HCT116 (cell line): Measurements from ENCODE around the gene ROR2. TPM values are rescaled to one million over a fixed set of nuclear protein-coding genes. Genes with fewer than 3 reads are reported as not detected.

ENCODE experiments used
- ATAC-seq: fragments of 200-7000 bp; cut with Tn5 transposase; 2 replicates; pipeline ENCODE4 v1.9.1; 2020; ENCODE audit warnings: mild to moderate bottlenecking, moderate library complexity
- BruUV-seq: library from RNA; stranded (reverse); fragments of 400-500 nt; replicated peaks from 2 replicates; lab custom pipeline; 2021; lab: Mats Ljungman, UMichigan
- CTCF ChIA-PET: fragments of 300-600 bp; sonication (Branson Sonifier 250); formaldehyde crosslinking; loops from one replicate; lab custom pipeline; 2021; ENCODE audit warnings: antibody characterized with exemption; lab: Charles Lee
- POLR2A ChIA-PET: fragments of 300-600, 350-600 bp; sonication (Branson Sonifier 250); formaldehyde crosslinking; loops from one replicate; lab custom pipeline; 2021; ENCODE audit warnings: antibody characterized with exemption; lab: Charles Lee
- RAD21 ChIA-PET, 2 experiments: fragments of 300-600 bp; sonication (Branson Sonifier 250); formaldehyde crosslinking; loops; one replicate each; lab custom pipeline; 2023; ENCODE audit warnings: low total read pairs in 2 of 2; ENCODE audit not compliant: uncharacterized antibody in 2 of 2, unreplicated experiment in 2 of 2, low non-redundant PET in 1 of 2; lab: Charles Lee
- DNase-seq: peaks from one replicate; pipeline ENCODE4 v3.0.0-alpha.2; 2010; ENCODE audit warnings: low read depth, low spot score
- H2AFZ ChIP-seq: fragments of 200-600 bp; shearing (Covaris generic), sonication (generic); 2 replicates; pipeline ENCODE4 v1.6.1; 2017; ENCODE audit warnings: low read depth, mixed run types, mixed read lengths, antibody characterized with exemption, low read length; ENCODE audit not compliant: poor library complexity, severe bottlenecking
- H3K27ac ChIP-seq: 2 replicates; pipeline ENCODE4 v1.5.1; 2012; ENCODE audit warnings: low read depth, low read length
- H3K27me3 ChIP-seq: fragments of 200-600 bp; sonication (generic); 2 replicates; pipeline ENCODE4 v1.6.1; 2016; ENCODE audit warnings: mixed run types, low read length, mixed read lengths; ENCODE audit not compliant: insufficient read depth
- H3K36me3 ChIP-seq, 2 experiments: fragments of 200-500 bp in 1 of 2; fragments of 200-600 bp in 1 of 2; sonication (Bioruptor generic) in 1 of 2; sonication (generic) in 1 of 2; 2 replicates each; pipeline versions ENCODE4 v1.5.1 to v1.6.1; 2014 to 2016; ENCODE audit warnings: low read length in 2 of 2, inconsistent platforms in 1 of 2, mixed read lengths in 1 of 2, mixed run types in 1 of 2; ENCODE audit not compliant: insufficient read depth in 2 of 2, control insufficient read depth in 1 of 2
- H3K4me1 ChIP-seq, 2 experiments: fragments of 200-600 bp in 1 of 2; sonication (generic) in 1 of 2; 2 replicates each; pipeline versions ENCODE4 v1.5.1 to v1.6.1; 2012 to 2017; ENCODE audit warnings: low read length in 2 of 2, inconsistent platforms in 1 of 2, mild to moderate bottlenecking in 1 of 2, mixed read lengths in 1 of 2, mixed run types in 1 of 2, moderate library complexity in 1 of 2; ENCODE audit not compliant: insufficient read depth in 2 of 2, control insufficient read depth in 1 of 2
- H3K4me2 ChIP-seq: fragments of 200-600 bp; sonication (generic); 2 replicates; pipeline ENCODE4 v1.6.1; 2017; ENCODE audit warnings: mixed run types, low read length, mixed read lengths
- H3K4me3 ChIP-seq, 2 experiments: fragments of 200-600 bp in 1 of 2; sonication (generic) in 1 of 2; replicated peaks in 1 of 2; 2 replicates each; pipeline ENCODE4 v1.5.1; 2011 to 2016; ENCODE audit warnings: low read length in 2 of 2, control low read depth in 1 of 2, low read depth in 1 of 2, mild to moderate bottlenecking in 1 of 2, mixed read lengths in 1 of 2, mixed run types in 1 of 2
- H3K79me2 ChIP-seq: fragments of 200-600 bp; sonication (generic); 2 replicates; pipeline ENCODE4 v1.6.1; 2017; ENCODE audit warnings: mild to moderate bottlenecking, mixed run types, low read length, moderate library complexity, mixed read lengths; ENCODE audit not compliant: insufficient read depth
- H3K9ac ChIP-seq: fragments of 200-600 bp; sonication (generic); 2 replicates; pipeline ENCODE4 v1.6.1; 2016; ENCODE audit warnings: low read length, mixed read lengths
- H3K9me2 ChIP-seq: fragments of 200-600 bp; sonication (generic), shearing (Covaris generic); 2 replicates; pipeline ENCODE4 v1.6.1; 2017; ENCODE audit warnings: mixed run types, mild to moderate bottlenecking, moderate library complexity; ENCODE audit not compliant: insufficient read depth
- H3K9me3 ChIP-seq, 2 experiments: fragments of 200-500 bp in 1 of 2; fragments of 200-600 bp in 1 of 2; sonication (Bioruptor generic) in 1 of 2; sonication (generic) in 1 of 2; 2 replicates each; pipeline ENCODE4 v1.6.1; 2014 to 2017; ENCODE audit warnings: low read length in 2 of 2, mixed read lengths in 2 of 2, inconsistent platforms in 1 of 2, low read depth in 1 of 2, mild to moderate bottlenecking in 1 of 2, mixed run types in 1 of 2, moderate library complexity in 1 of 2; ENCODE audit not compliant: control insufficient read depth in 1 of 2, insufficient read depth in 1 of 2
- H4K20me1 ChIP-seq: fragments of 200-600 bp; sonication (generic), shearing (Covaris generic); 2 replicates; pipeline ENCODE4 v1.6.1; 2017; ENCODE audit warnings: mixed run types, mild to moderate bottlenecking, moderate library complexity; ENCODE audit not compliant: insufficient read depth
- CBX3 ChIP-seq: IDR thresholded peaks from 2 replicates; pipeline ENCODE4 v1.6.1; 2012; ENCODE audit warnings: low read depth
- CEBPB ChIP-seq: IDR thresholded peaks from 2 replicates; pipeline ENCODE4 v1.6.1; 2012; ENCODE audit warnings: low read depth
- ELF1 ChIP-seq: IDR thresholded peaks from 2 replicates; pipeline ENCODE4 v1.6.1; 2012; ENCODE audit warnings: low read depth, borderline replicate concordance
- EZH2 ChIP-seq: fragments of 200-600 bp; sonication (generic); IDR thresholded peaks from 2 replicates; pipeline ENCODE4 v1.6.1; 2017; ENCODE audit warnings: antibody characterized with exemption, mixed run types
- EZH2phosphoT487 ChIP-seq: fragments of 200-600 bp; IDR thresholded peaks from 2 replicates; pipeline ENCODE4 v1.6.1; 2018; ENCODE audit warnings: antibody characterized with exemption, borderline replicate concordance
- FOSL1 ChIP-seq: IDR thresholded peaks from 2 replicates; pipeline ENCODE4 v1.6.1; 2012; ENCODE audit warnings: low read depth
- POLR2A ChIP-seq: IDR thresholded peaks from 2 replicates; pipeline ENCODE4 v1.7.0; 2011; ENCODE audit warnings: borderline replicate concordance; ENCODE audit not compliant: insufficient read depth, insufficient read length; ENCODE audit errors: extremely low read depth
- SP1 ChIP-seq: IDR thresholded peaks from 2 replicates; pipeline ENCODE4 v1.6.1; 2012; ENCODE audit warnings: low read depth
- SRF ChIP-seq: IDR thresholded peaks from 2 replicates; pipeline ENCODE4 v1.6.1; 2012; ENCODE audit warnings: low read depth
- intact Hi-C: fragments of 100-400 bp; cut with micrococcal nuclease; formaldehyde crosslinking; loops from 2 replicates; pipeline ENCODE4 v1.10.0; 2022
- total RNA-seq: library from RNA; stranded (reverse); gene quantifications from one replicate; pipeline ENCODE4 v1.2.1, GENCODE V29; 2021; ENCODE audit not compliant: unreplicated experiment
- TF ChIP-seq, protein P1 (sequence below), 3 experiments: fragments of 200-600 bp in 1 of 3; sonication (generic) in 1 of 3; IDR thresholded peaks in 2 of 3; conservative IDR thresholded peaks in 1 of 3; 2 replicates each; pipeline ENCODE4 v1.5.1; 2012 to 2017; ENCODE audit warnings: low read depth in 2 of 3, low read length in 2 of 3, antibody characterized with exemption in 1 of 3, borderline replicate concordance in 1 of 3, control low read depth in 1 of 3, mild to moderate bottlenecking in 1 of 3, mixed read lengths in 1 of 3, mixed run types in 1 of 3, moderate library complexity in 1 of 3; ENCODE audit not compliant: insufficient read depth in 1 of 3
- TF ChIP-seq, protein P2 (sequence below): IDR thresholded peaks from 2 replicates; pipeline ENCODE4 v1.6.1; 2012; ENCODE audit warnings: low read depth
- TF ChIP-seq, protein P3 (sequence below): IDR thresholded peaks from 2 replicates; pipeline ENCODE4 v1.6.1; 2012
- TF ChIP-seq, protein P4 (sequence below): IDR thresholded peaks from 2 replicates; pipeline ENCODE4 v1.6.1; 2012

ROR2 gene
- total RNA-seq, 1 experiment from 2014 or later, result 15.7 TPM

DNA sequence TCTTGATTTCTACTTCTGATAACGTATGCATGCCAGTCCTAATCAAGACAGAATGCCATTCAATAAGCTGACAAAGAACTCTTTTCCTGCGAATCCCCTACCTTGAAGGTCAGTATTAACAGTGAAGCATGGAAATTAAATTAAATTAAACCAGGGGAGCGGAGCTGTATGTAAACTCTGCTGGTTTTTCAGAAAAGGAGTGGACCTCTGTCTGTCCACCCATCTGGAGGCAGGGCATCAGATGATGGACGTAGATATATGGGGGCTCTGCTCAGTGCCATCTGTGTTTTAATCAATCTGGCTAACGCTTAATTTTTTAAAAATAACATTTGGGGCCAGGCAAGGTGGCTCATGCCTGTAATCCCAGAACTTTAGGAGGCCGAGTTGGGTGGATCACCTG, 101.9 kb downstream of the ROR2 start:
- ChIA-PET POLR2A (no interaction called here), CTCF (no interaction called here), RAD21 (no interaction called here)
- Histone ChIP-seq H3K9me3 (no peaks in the 10 kb centered on the region), H2AFZ (no peak overlapping the region), H3K4me3 (no peak overlapping the region), H3K9me2 (no peaks in the 10 kb centered on the region), H3K27me3 (no peaks in the 10 kb centered on the region), H3K27ac (no peak overlapping the region), H3K4me2 (no peak overlapping the region), H3K79me2 (no peaks in the 10 kb centered on the region), H3K4me1 (no peaks in the 10 kb centered on the region), H3K9ac (no peak overlapping the region), H3K36me3 (no peaks in the 10 kb centered on the region), H4K20me1 (no peaks in the 10 kb centered on the region)
- TF ChIP-seq, protein P1, sequence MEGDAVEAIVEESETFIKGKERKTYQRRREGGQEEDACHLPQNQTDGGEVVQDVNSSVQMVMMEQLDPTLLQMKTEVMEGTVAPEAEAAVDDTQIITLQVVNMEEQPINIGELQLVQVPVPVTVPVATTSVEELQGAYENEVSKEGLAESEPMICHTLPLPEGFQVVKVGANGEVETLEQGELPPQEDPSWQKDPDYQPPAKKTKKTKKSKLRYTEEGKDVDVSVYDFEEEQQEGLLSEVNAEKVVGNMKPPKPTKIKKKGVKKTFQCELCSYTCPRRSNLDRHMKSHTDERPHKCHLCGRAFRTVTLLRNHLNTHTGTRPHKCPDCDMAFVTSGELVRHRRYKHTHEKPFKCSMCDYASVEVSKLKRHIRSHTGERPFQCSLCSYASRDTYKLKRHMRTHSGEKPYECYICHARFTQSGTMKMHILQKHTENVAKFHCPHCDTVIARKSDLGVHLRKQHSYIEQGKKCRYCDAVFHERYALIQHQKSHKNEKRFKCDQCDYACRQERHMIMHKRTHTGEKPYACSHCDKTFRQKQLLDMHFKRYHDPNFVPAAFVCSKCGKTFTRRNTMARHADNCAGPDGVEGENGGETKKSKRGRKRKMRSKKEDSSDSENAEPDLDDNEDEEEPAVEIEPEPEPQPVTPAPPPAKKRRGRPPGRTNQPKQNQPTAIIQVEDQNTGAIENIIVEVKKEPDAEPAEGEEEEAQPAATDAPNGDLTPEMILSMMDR (IDR thresholded peaks at IDR 0.05 in 2 of 3, conservative IDR thresholded peaks at IDR 0.05 in 1 of 3; ENCODE audit: borderline replicate concordance in 1 of 3, insufficient read depth in 1 of 3, low read depth in 2 of 3, low read length in 2 of 3), result no peak
- no peak for TF ChIP-seq CEBPB
- no peak for TF ChIP-seq SP1
- no peak for TF ChIP-seq CBX3
- TF ChIP-seq, protein P2, sequence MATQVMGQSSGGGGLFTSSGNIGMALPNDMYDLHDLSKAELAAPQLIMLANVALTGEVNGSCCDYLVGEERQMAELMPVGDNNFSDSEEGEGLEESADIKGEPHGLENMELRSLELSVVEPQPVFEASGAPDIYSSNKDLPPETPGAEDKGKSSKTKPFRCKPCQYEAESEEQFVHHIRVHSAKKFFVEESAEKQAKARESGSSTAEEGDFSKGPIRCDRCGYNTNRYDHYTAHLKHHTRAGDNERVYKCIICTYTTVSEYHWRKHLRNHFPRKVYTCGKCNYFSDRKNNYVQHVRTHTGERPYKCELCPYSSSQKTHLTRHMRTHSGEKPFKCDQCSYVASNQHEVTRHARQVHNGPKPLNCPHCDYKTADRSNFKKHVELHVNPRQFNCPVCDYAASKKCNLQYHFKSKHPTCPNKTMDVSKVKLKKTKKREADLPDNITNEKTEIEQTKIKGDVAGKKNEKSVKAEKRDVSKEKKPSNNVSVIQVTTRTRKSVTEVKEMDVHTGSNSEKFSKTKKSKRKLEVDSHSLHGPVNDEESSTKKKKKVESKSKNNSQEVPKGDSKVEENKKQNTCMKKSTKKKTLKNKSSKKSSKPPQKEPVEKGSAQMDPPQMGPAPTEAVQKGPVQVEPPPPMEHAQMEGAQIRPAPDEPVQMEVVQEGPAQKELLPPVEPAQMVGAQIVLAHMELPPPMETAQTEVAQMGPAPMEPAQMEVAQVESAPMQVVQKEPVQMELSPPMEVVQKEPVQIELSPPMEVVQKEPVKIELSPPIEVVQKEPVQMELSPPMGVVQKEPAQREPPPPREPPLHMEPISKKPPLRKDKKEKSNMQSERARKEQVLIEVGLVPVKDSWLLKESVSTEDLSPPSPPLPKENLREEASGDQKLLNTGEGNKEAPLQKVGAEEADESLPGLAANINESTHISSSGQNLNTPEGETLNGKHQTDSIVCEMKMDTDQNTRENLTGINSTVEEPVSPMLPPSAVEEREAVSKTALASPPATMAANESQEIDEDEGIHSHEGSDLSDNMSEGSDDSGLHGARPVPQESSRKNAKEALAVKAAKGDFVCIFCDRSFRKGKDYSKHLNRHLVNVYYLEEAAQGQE, result no peak
- TF ChIP-seq, protein P3, sequence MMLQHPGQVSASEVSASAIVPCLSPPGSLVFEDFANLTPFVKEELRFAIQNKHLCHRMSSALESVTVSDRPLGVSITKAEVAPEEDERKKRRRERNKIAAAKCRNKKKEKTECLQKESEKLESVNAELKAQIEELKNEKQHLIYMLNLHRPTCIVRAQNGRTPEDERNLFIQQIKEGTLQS, result no peak
- TF ChIP-seq EZH2phosphoT487, result no peak
- TF ChIP-seq POLR2A, result no peak
- no peak for TF ChIP-seq EZH2
- TF ChIP-seq, protein P4, sequence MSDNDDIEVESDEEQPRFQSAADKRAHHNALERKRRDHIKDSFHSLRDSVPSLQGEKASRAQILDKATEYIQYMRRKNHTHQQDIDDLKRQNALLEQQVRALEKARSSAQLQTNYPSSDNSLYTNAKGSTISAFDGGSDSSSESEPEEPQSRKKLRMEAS, result no peak
- TF ChIP-seq SRF, result no peak
- no peak for TF ChIP-seq ELF1
- TF ChIP-seq FOSL1, result no peak
- no peak for ATAC-seq
- DNase-seq, result no peak
- BruUV-seq, result no TSS peak
- intact Hi-C loops, result no loop called here
